ENCODE measurements around the gene CERS3. TPM values are rescaled to one million over a fixed set of nuclear protein-coding genes. Genes with fewer than 3 reads are reported as not detected.

Gene CERS3
- total and polyA plus RNA-seq, 2 experiments from 2014 or later = not detected

DNA sequence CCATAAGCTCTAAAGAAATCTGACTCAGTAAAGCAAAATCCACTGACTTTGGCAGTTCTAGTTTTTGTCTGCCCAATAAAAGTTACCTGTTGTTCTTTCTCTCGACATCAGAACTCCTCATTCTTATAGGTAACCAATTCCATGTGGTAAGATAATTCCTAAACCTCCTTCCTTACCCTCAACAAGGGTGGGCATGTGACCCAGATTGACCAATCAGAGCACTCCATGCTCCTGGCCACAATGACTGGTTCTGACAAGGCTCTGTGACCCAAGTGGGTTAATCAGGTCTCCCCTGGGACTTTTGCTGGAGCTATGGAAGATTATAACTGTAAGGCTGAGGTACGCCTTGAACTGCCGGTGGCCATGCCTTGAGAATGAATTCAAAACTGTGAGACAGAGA lies 41.5 kb upstream of the CERS3 start:
- H3K4me3 ChIP-seq = no peak overlapping the region
- H3K27ac ChIP-seq = no peak overlapping the region
- TF ChIP-seq, protein P1, sequence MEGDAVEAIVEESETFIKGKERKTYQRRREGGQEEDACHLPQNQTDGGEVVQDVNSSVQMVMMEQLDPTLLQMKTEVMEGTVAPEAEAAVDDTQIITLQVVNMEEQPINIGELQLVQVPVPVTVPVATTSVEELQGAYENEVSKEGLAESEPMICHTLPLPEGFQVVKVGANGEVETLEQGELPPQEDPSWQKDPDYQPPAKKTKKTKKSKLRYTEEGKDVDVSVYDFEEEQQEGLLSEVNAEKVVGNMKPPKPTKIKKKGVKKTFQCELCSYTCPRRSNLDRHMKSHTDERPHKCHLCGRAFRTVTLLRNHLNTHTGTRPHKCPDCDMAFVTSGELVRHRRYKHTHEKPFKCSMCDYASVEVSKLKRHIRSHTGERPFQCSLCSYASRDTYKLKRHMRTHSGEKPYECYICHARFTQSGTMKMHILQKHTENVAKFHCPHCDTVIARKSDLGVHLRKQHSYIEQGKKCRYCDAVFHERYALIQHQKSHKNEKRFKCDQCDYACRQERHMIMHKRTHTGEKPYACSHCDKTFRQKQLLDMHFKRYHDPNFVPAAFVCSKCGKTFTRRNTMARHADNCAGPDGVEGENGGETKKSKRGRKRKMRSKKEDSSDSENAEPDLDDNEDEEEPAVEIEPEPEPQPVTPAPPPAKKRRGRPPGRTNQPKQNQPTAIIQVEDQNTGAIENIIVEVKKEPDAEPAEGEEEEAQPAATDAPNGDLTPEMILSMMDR (IDR thresholded peaks at IDR 0.05; ENCODE audit: low read depth, low read length) = no peak
- H3K9me3 ChIP-seq (ENCODE audit: low read depth) = no peaks in the 10 kb centered on the region
- DNase-seq (ENCODE audit: low read depth in 1 of 2, low spot score in 1 of 2) = peak in 1 of 2 donors; percentile 10
- H3K4me1 ChIP-seq (ENCODE audit: low read depth) = no peaks in the 10 kb centered on the region
- H3K27me3 ChIP-seq = no peaks in the 10 kb centered on the region
- H3K36me3 ChIP-seq = peaks cover 17% of the 10 kb centered on the region

DNA sequence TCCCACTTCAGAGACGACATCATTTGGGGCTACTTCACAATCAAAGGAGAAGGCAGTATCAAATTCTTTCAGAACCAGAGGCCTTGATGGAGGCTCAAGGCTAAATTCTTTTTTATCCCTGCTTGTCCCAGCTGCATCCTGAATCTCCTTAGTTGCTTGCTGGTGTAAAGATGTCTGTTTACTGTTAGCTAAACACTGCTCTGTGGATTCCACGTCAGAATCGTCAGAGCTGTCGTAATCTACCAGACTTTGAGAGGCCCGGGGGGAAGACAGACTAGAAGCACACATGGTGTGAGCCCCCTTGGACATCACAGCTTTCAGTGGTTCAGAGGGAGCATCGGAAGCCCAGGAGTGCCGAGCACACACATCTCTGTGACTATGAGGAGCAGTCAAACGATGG lies 40.6 kb upstream of the CERS3 start:
- Histone ChIP-seq H3K4me1 (ENCODE audit: low read depth) (no peaks in the 10 kb centered on the region), H3K27ac (no peak overlapping the region), H3K36me3 (peaks cover 17% of the 10 kb centered on the region), H3K4me3 (no peak overlapping the region), H3K27me3 (no peaks in the 10 kb centered on the region), H3K9me3 (ENCODE audit: low read depth) (no peaks in the 10 kb centered on the region)
- TF ChIP-seq, protein P1 (IDR thresholded peaks at IDR 0.05; ENCODE audit: low read depth, low read length) = no peak
- DNase-seq (ENCODE audit: low read depth in 1 of 2, low spot score in 1 of 2) = no peak

DNA sequence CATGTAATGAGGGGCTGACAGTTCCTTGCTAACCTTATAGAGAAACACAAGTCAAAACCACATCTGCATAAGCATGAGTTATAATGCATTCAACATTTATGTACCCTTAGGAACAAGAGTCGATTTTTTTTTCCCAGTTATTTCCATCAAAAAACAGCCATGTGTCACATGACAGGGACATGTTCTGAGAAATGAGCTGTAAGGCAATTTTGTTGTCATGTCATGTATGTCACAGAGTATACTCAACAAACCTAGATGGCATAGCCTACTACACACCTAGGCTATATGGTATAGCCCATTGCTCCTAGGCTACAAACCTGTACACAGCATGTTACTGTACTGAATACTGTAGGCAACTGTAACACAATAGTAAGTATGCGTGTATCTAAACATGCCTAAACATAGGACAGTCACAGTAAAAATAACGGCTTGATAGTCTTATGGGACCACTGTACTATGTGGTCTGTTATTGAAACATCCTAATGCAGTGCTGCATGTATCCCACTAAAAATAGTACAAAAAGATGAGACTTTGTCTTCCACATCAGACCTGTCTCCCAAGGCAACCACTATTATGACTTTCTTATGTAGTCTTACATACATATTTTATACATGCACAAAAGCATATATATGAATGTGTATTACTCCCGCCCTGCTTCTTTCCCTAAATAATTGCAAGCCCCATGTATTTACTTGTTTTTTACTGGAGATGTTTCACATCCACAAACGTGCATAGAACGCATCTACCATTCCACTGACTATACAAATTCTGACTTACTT lies 38.3 kb upstream of the CERS3 start:
- H3K27me3 ChIP-seq = no peaks in the 10 kb centered on the region
- no peaks in the 10 kb centered on the region for H3K9me3 ChIP-seq (ENCODE audit: low read depth)
- H3K27ac ChIP-seq = no peak overlapping the region
- DNase-seq (ENCODE audit: low read depth in 1 of 2, low spot score in 1 of 2) = no peak
- H3K36me3 ChIP-seq = peaks cover 10% of the 10 kb centered on the region
- H3K4me1 ChIP-seq (ENCODE audit: low read depth) = no peaks in the 10 kb centered on the region
- TF ChIP-seq, protein P1 (IDR thresholded peaks at IDR 0.05; ENCODE audit: low read depth, low read length) = no peak
- H3K4me3 ChIP-seq = no peak overlapping the region

DNA sequence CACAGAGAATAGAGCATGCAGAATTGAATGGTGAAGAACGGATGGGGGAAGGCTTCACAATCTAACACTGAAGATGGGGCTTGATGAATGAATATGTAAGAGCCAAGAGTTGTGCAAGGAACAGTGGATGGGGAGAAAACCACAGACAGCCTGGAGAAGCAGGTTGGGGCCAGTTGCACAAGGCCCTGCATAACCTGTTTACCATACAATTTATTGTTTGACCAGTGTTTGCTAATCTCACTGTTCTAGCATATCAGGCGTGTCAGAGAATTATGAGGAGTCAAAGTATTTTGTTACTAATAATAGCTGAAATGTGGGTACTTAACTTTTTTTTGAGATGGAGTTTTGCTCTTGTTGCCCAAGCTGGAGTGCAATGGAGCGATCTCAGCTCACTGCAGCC lies 36.8 kb upstream of the CERS3 start:
- Histone ChIP-seq H3K36me3 (peaks cover 3% of the 10 kb centered on the region), H3K27me3 (no peaks in the 10 kb centered on the region), H3K27ac (no peak overlapping the region), H3K4me3 (no peak overlapping the region), H3K4me1 (ENCODE audit: low read depth) (no peaks in the 10 kb centered on the region), H3K9me3 (ENCODE audit: low read depth) (no peaks in the 10 kb centered on the region)
- TF ChIP-seq, protein P1 (IDR thresholded peaks at IDR 0.05; ENCODE audit: low read depth, low read length) = no peak
- peak in 1 of 2 donors; percentile 4 for DNase-seq (ENCODE audit: low read depth in 1 of 2, low spot score in 1 of 2)

DNA sequence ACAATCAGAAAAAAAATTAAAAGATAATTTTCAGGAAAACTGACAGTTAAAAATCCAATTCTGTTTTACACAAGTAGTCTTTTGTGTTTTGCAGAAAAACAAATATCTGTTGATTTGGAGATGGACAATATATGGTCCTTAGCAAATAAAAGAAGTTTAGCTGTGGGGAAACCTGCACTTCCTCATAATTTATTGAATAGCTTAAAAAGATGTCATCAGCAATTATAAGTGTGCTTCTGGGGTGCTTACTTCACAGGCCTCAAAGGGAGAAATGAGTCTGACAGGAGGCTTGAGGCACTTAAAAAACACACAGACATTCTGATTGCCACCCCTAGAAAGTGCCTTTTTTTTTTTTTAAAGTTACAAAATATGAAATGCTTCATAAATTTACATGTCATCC lies 31.6 kb upstream of the CERS3 start:
- no peaks in the 10 kb centered on the region for H3K4me1 ChIP-seq (ENCODE audit: low read depth)
- H3K9me3 ChIP-seq (ENCODE audit: low read depth) = no peaks in the 10 kb centered on the region
- H3K36me3 ChIP-seq = no peaks in the 10 kb centered on the region
- H3K4me3 ChIP-seq = no peak overlapping the region
- DNase-seq (ENCODE audit: low read depth in 1 of 2, low spot score in 1 of 2) = no peak
- H3K27ac ChIP-seq = no peak overlapping the region
- TF ChIP-seq, protein P1 (IDR thresholded peaks at IDR 0.05; ENCODE audit: low read depth, low read length) = no peak
- H3K27me3 ChIP-seq = no peaks in the 10 kb centered on the region

Measured in cardiac muscle cell (in vitro differentiated cells and primary cell).